Endodermal cell (in vitro differentiated cells): ENCODE results near the gene ARL4A. TPM values are rescaled to one million over a fixed set of nuclear protein-coding genes. Genes with fewer than 3 reads are reported as not detected.
A peak's percentile ranks its signal among the peaks of the same experiment; 100 is the strongest.

ENCODE experiments used
- DNase-seq: peaks from one replicate; pipeline ENCODE4 v3.0.0-alpha.2; 2017
- H3K27ac ChIP-seq: 2 replicates; pipeline ENCODE4 v1.5.1; 2013; ENCODE audit warnings: mild to moderate bottlenecking, low read depth, low read length, moderate library complexity
- H3K27me3 ChIP-seq: 2 replicates; pipeline ENCODE4 v1.6.1; 2013; ENCODE audit warnings: mild to moderate bottlenecking, low read length, moderate library complexity; ENCODE audit not compliant: insufficient read depth, control insufficient read depth, poor library complexity, severe bottlenecking
- H3K36me3 ChIP-seq: 2 replicates; pipeline ENCODE4 v1.7.0; 2013; ENCODE audit warnings: mild to moderate bottlenecking, low read length, moderate library complexity; ENCODE audit not compliant: control insufficient read depth, insufficient read depth
- H3K4me1 ChIP-seq: one replicate; pipeline ENCODE4 v1.7.0; 2013; ENCODE audit warnings: low read length; ENCODE audit not compliant: control insufficient read depth, insufficient read depth
- H3K4me3 ChIP-seq: 2 replicates; pipeline ENCODE4 v1.5.1; 2013; ENCODE audit warnings: mild to moderate bottlenecking, low read length, moderate library complexity
- H3K9ac ChIP-seq: 2 replicates; pipeline ENCODE4 v1.6.1; 2013; ENCODE audit warnings: mild to moderate bottlenecking, low read length, moderate library complexity; ENCODE audit not compliant: poor library complexity, severe bottlenecking; ENCODE audit errors: extremely low read depth
- H3K9me3 ChIP-seq: 2 replicates; pipeline ENCODE4 v1.6.1; 2013; ENCODE audit warnings: mild to moderate bottlenecking, low read length, moderate library complexity; ENCODE audit not compliant: control insufficient read depth
- H3K27ac Mint-ChIP-seq: 2 replicates; pipeline ENCODE4 v1.8.0; 2020; ENCODE audit warnings: mixed read lengths
- H3K27me3 Mint-ChIP-seq: 2 replicates; pipeline ENCODE4 v1.8.0; 2021; ENCODE audit warnings: mild to moderate bottlenecking, mixed read lengths; ENCODE audit not compliant: insufficient read depth
- H3K36me3 Mint-ChIP-seq: 2 replicates; pipeline ENCODE4 v1.8.0; 2020; ENCODE audit warnings: low read depth, mixed read lengths
- H3K4me1 Mint-ChIP-seq: 2 replicates; pipeline ENCODE4 v1.8.0; 2020; ENCODE audit warnings: mixed read lengths
- H3K4me3 Mint-ChIP-seq: 2 replicates; pipeline ENCODE4 v1.8.0; 2020; ENCODE audit warnings: mild to moderate bottlenecking, moderate library complexity, mixed read lengths
- H3K9me3 Mint-ChIP-seq: 2 replicates; pipeline ENCODE4 v1.8.0; 2020; ENCODE audit warnings: mild to moderate bottlenecking, mixed read lengths
- CTCF ChIP-seq: fragments of 200-600 bp; sonication (generic); conservative IDR thresholded peaks from 2 replicates; pipeline ENCODE4 v1.5.0; 2021; ENCODE audit warnings: antibody characterized with exemption, mild to moderate bottlenecking
- WGBS, 2 experiments: methylation state at CpG; one replicate each; pipeline versions ENCODE4 v1.1.5 to v1.1.7; 2013; ENCODE audit warnings: missing lambda C conversion rate in 2 of 2, mixed read lengths in 1 of 2; ENCODE audit not compliant: insufficient coverage in 1 of 2, insufficient read length in 1 of 2; 5-methylcytosine and 5-hydroxymethylcytosine counted together
- total RNA-seq, 2 donors: library from RNA; stranded (reverse); fragmentation: NEBNext Ultra II Directional in 1 of 2; extraction: Animal tissue kit (Norgen Biotek cat#: 25700) in 1 of 2; gene quantifications; 2 replicates in 1 of 2; 3 replicates in 1 of 2; pipeline ENCODE4 v1.2.1, GENCODE V29; 2021

ARL4A gene
- total RNA-seq, 2 donors from 2014 or later: 19.1 to 26.4 TPM

GRCh38 chr7:12716134-12716681, 28.8 kb downstream of the ARL4A start:
- H3K9me3 ChIP-seq: no peaks in the 10 kb centered on the region
- Mint-ChIP-seq H3K36me3 (no peaks in the 10 kb centered on the region), H3K4me3 (peak overlapping the region; percentile 21), H3K27me3 (no peaks in the 10 kb centered on the region), H3K4me1 (peaks cover 23% of the 10 kb centered on the region), H3K27ac (no peak overlapping the region), H3K9me3 (peaks cover under 1% of the 10 kb centered on the region)
- no peak overlapping the region for H3K4me3 ChIP-seq
- H3K27me3 ChIP-seq: no peaks in the 10 kb centered on the region
- peak overlapping the region; percentile 97 for H3K27ac ChIP-seq
- 88 to 94% methylated on average over 3 to 7 of the region's 7 CpGs for WGBS, 2 experiments
- H3K9ac ChIP-seq: no peak overlapping the region
- H3K4me1 ChIP-seq: no peaks in the 10 kb centered on the region
- no peaks in the 10 kb centered on the region for H3K36me3 ChIP-seq
- no peak for DNase-seq
- no peak for TF ChIP-seq CTCF

GRCh38 chr7:12716722-12717121, 29.3 kb downstream of the ARL4A start:
- peaks cover 23% of the 10 kb centered on the region for H3K4me1 Mint-ChIP-seq
- H3K36me3 ChIP-seq: no peaks in the 10 kb centered on the region
- H3K9ac ChIP-seq: no peak overlapping the region
- H3K9me3 Mint-ChIP-seq: no peaks in the 10 kb centered on the region
- no peak for TF ChIP-seq CTCF
- DNase-seq: no peak
- H3K4me3 Mint-ChIP-seq: no peak overlapping the region
- H3K27ac Mint-ChIP-seq: peak overlapping the region; percentile 28
- H3K27ac ChIP-seq: peak overlapping the region; percentile 97
- no peaks in the 10 kb centered on the region for H3K36me3 Mint-ChIP-seq
- H3K4me1 ChIP-seq: no peaks in the 10 kb centered on the region
- H3K4me3 ChIP-seq: no peak overlapping the region
- H3K9me3 ChIP-seq: no peaks in the 10 kb centered on the region
- H3K27me3 Mint-ChIP-seq: no peaks in the 10 kb centered on the region
- WGBS, 2 experiments: 58 to 77% methylated on average over 2 to 3 of the region's 3 CpGs
- H3K27me3 ChIP-seq: no peaks in the 10 kb centered on the region

- DNase-seq: no peak
- Histone ChIP-seq H3K9me3 (no peaks in the 10 kb centered on the region), H3K4me1 (no peaks in the 10 kb centered on the region), H3K27ac (no peak overlapping the region), H3K9ac (no peak overlapping the region), H3K36me3 (no peaks in the 10 kb centered on the region), H3K27me3 (no peaks in the 10 kb centered on the region), H3K4me3 (no peak overlapping the region)
- H3K27me3 Mint-ChIP-seq: no peaks in the 10 kb centered on the region
- H3K9me3 Mint-ChIP-seq: no peaks in the 10 kb centered on the region
- 83 to 88% methylated on average over 3 to 5 of the region's 5 CpGs for WGBS, 2 experiments
- no peak overlapping the region for H3K4me3 Mint-ChIP-seq
- H3K36me3 Mint-ChIP-seq: no peaks in the 10 kb centered on the region
- no peak for TF ChIP-seq CTCF
- H3K4me1 Mint-ChIP-seq: peaks cover 27% of the 10 kb centered on the region
- no peak overlapping the region for H3K27ac Mint-ChIP-seq
Observed at GRCh38 chr7:12719141-12719919, 31.9 kb downstream of the ARL4A start.
